ENCODE results near the gene SFRP2. TPM values are rescaled to one million over a fixed set of nuclear protein-coding genes. Genes with fewer than 3 reads are reported as not detected.
A peak's percentile ranks its signal among the peaks of the same experiment; 100 is the strongest.

SFRP2 gene
- total and polyA plus RNA-seq, 3 experiments from 2014 or later, result 0.11 TPM; not detected in 2

DNA sequence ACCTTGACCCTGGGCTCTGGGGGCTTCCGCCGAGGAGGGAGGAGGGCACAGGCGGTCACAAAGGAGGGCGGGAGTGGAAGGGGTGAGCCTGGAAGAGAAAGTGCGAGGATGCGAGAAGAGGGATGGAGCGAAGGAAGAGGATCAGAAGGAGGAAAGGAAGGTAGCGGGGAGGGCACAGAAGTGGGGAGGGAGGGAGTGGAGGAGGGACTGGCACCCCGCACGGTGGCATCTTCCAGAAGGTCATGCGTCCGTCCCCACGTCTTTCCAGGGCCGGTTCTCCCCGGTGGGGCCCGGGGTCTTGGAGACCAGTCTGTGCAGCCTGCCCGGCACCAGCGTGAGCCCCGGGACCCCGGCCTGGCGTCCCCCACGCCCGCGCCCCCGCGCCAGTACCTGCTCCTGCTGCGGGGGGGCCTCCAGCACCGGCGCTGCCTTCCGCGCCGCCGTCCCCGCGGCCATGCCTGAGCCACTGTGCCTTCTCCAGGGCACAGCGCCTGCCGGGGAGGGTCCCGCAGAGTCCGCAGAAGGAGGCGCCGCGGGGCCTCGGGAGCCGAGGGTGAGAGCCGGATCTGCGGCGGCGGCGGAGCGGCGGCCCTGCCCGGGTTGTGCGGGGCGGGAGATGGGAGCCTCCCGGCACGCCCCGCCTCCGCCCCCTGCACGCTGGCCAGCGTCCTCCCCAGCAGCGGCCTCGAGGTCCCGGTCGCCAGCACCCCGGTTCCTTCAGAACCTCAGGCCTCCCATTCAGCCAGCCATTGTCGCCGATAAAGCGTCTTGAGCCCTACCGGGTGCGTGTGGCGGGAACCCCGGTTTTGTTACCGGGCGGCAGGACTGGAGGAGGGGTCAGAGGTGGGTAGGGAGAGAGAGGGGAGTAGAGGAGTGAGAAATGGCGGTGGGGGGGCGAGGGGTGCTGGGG lies 29.2 kb downstream of the SFRP2 start, which contains the start of gene RNF175:
Gene RNF175, minus strand, starts transcription at position 618 of the 910 bp plus-strand sequence. Its CDS starts 162 bp downstream, at position 456.
- H3K27me3 ChIP-seq (ENCODE audit: insufficient read depth, low read length, poor library complexity, severe bottlenecking), result peaks cover 6% of the 10 kb centered on the region
- peaks cover 24% of the 10 kb centered on the region for H3K4me1 ChIP-seq (ENCODE audit: insufficient read depth, low read length)
- H3K36me3 ChIP-seq (ENCODE audit: insufficient read depth, low read length), result no peaks in the 10 kb centered on the region
- Mint-ChIP-seq H3K27ac (no peak within 1 kb of the TSS), H3K4me1 (peaks cover 0 to 4% (median 0%) of the 10 kb centered on the region in 3 donors), H3K36me3 (peaks cover 0 to 3% (median 2%) of the 10 kb centered on the region in 3 donors), H3K27me3 (peaks cover 36 to 57% of the 10 kb centered on the region in 2 donors), H3K9me3 (peaks cover 0 to 4% (median 2%) of the 10 kb centered on the region in 5 donors), H3K4me3 (peak within 1 kb of the TSS in 6 of 7 donors; percentile 10 to 61 (median 38))
- H3K4me3 ChIP-seq (ENCODE audit: low read length), result peak within 1 kb of the TSS; percentile 26
- ChIA-PET POLR2A (no interaction called here), CTCF (no interaction called here)
- no peak within 1 kb of the TSS for H3K27ac ChIP-seq (ENCODE audit: low read depth, low read length)
- DNase-seq, result peak in 1 of 5 donors; percentile 19
- no peaks in the 10 kb centered on the region for H3K9me3 ChIP-seq (ENCODE audit: low read length)

DNA sequence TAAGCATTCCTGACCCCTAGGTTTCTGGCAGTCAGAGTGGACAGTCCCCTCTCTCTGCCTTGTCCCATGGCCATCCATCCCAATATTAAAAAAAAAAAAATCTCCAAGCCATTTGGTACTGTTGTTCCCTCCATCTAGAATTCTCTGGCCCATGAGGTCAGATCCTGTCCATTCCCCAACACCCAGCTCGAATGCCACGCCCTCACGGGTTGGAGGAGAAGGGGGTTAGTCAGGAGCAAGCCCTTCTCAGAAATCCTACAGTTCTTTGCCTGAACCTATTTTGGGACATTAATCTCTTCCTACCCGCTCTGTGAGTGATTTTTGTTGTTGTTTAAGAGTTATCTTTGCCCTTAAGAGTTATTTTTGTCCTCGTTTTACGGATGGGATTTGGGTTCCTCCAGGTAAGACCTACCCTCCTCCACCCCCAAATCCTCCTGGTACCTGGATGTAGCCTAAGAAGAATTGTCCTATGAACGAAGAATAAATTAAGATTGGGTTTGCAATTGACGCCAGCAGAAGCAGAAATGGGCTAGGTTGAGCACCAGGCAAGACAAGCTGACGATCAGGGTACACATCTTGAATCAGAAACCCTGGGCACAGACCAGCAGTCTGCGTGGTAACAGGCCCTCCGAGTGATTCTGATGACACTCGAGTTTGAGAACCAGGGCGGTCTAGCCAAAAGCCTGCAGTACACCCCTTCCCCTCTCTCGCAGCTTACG lies 30.0 kb downstream of the SFRP2 start:
- peaks cover 26% of the 10 kb centered on the region for H3K4me1 ChIP-seq (ENCODE audit: insufficient read depth, low read length)
- DNase-seq, result no peak
- H3K4me1 Mint-ChIP-seq, result peaks cover 0 to 4% (median 0%) of the 10 kb centered on the region in 3 donors
- no peak overlapping the region for H3K27ac ChIP-seq (ENCODE audit: low read depth, low read length)
- POLR2A ChIA-PET, result no interaction called here
- H3K27me3 ChIP-seq (ENCODE audit: insufficient read depth, low read length, poor library complexity, severe bottlenecking), result peaks cover 6% of the 10 kb centered on the region
- H3K36me3 ChIP-seq (ENCODE audit: insufficient read depth, low read length), result no peaks in the 10 kb centered on the region
- peaks cover 36 to 56% of the 10 kb centered on the region in 2 donors for H3K27me3 Mint-ChIP-seq
- CTCF ChIA-PET, result no interaction called here
- H3K4me3 Mint-ChIP-seq, result peak overlapping the region in 4 of 7 donors; percentile 27 to 61 (median 48)
- no peak overlapping the region for H3K27ac Mint-ChIP-seq
- peaks cover 0 to 3% (median 0%) of the 10 kb centered on the region in 3 donors for H3K36me3 Mint-ChIP-seq
- H3K9me3 ChIP-seq (ENCODE audit: low read length), result no peaks in the 10 kb centered on the region
- H3K9me3 Mint-ChIP-seq, result peaks cover 0 to 4% (median 2%) of the 10 kb centered on the region in 5 donors
- H3K4me3 ChIP-seq (ENCODE audit: low read length), result peak overlapping the region; percentile 26

DNA sequence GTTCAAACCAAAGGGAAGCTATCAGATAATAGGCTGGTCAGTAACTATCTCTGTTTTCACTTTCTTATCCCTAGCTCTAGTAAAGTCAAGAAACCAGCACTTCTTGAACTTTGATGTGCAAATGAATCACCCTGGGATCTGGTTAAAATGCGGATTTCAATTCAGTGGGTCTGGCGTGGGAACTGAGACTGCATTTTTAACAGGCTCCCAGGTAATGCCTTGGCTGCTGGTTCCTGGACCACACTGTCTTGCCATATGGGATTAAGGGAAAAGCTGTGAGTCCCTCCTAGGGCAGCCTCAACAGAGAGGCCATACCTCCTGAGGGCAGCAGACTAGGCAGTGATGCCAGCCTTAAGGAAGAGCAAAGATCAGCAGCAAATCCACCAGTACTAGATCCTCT lies 30.7 kb downstream of the SFRP2 start:
- ChIA-PET POLR2A (no interaction called here), CTCF (no interaction called here)
- Histone ChIP-seq H3K9me3 (ENCODE audit: low read length) (no peaks in the 10 kb centered on the region), H3K27me3 (ENCODE audit: insufficient read depth, low read length, poor library complexity, severe bottlenecking) (peaks cover 6% of the 10 kb centered on the region), H3K27ac (ENCODE audit: low read depth, low read length) (no peak overlapping the region), H3K4me3 (ENCODE audit: low read length) (no peak overlapping the region), H3K4me1 (ENCODE audit: insufficient read depth, low read length) (peaks cover 26% of the 10 kb centered on the region), H3K36me3 (ENCODE audit: insufficient read depth, low read length) (no peaks in the 10 kb centered on the region)
- no peak overlapping the region for H3K4me3 Mint-ChIP-seq
- H3K27me3 Mint-ChIP-seq, result peaks cover 33 to 50% of the 10 kb centered on the region in 2 donors
- H3K27ac Mint-ChIP-seq, result peak overlapping the region in 1 of 8 donors; percentile 51
- H3K9me3 Mint-ChIP-seq, result no peaks in the 10 kb centered on the region
- H3K36me3 Mint-ChIP-seq, result peaks cover 0 to 3% (median 0%) of the 10 kb centered on the region in 3 donors
- DNase-seq, result no peak
- peaks cover 0 to 4% (median 0%) of the 10 kb centered on the region in 3 donors for H3K4me1 Mint-ChIP-seq

GRCh38 chr4:153757407-153757806 lies 31.5 kb downstream of the SFRP2 start:
- peaks cover 0 to 4% (median 0%) of the 10 kb centered on the region in 3 donors for H3K4me1 Mint-ChIP-seq
- Histone ChIP-seq H3K9me3 (ENCODE audit: low read length) (no peaks in the 10 kb centered on the region), H3K4me1 (ENCODE audit: insufficient read depth, low read length) (peaks cover 26% of the 10 kb centered on the region), H3K4me3 (ENCODE audit: low read length) (no peak overlapping the region), H3K27me3 (ENCODE audit: insufficient read depth, low read length, poor library complexity, severe bottlenecking) (peaks cover 6% of the 10 kb centered on the region), H3K27ac (ENCODE audit: low read depth, low read length) (no peak overlapping the region), H3K36me3 (ENCODE audit: insufficient read depth, low read length) (no peaks in the 10 kb centered on the region)
- no peak overlapping the region for H3K4me3 Mint-ChIP-seq
- POLR2A ChIA-PET, result no interaction called here
- peaks cover 33 to 51% of the 10 kb centered on the region in 2 donors for H3K27me3 Mint-ChIP-seq
- CTCF ChIA-PET, result no interaction called here
- no peaks in the 10 kb centered on the region for H3K9me3 Mint-ChIP-seq
- H3K36me3 Mint-ChIP-seq, result peaks cover 0 to 3% (median 0%) of the 10 kb centered on the region in 3 donors
- H3K27ac Mint-ChIP-seq, result no peak overlapping the region
- DNase-seq, result no peak

DNA sequence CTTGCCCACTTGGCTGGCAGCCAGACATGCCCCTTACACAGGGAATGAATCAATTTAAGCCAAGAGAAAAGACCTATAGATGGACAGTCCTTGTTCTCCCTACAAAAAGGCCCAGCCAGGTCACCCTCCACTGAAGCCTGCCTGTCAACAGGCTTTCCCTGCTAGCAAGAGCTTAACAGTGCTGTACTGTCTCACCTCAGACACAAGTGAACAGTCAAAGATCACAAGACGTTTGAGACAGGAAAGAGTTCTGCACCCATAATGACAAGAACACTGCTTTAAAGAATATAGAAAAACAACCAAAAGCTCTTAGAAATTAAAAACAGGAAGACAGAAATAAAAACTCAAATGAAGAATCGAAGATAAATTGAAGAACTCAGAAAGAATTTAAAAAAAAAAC lies 33.7 kb downstream of the SFRP2 start:
- H3K4me3 ChIP-seq (ENCODE audit: low read length), result no peak overlapping the region
- H3K27me3 ChIP-seq (ENCODE audit: insufficient read depth, low read length, poor library complexity, severe bottlenecking), result no peaks in the 10 kb centered on the region
- peaks cover 17 to 48% of the 10 kb centered on the region in 2 donors for H3K27me3 Mint-ChIP-seq
- no peak overlapping the region for H3K27ac Mint-ChIP-seq
- no peak overlapping the region for H3K27ac ChIP-seq (ENCODE audit: low read depth, low read length)
- POLR2A ChIA-PET, result no interaction called here
- H3K36me3 ChIP-seq (ENCODE audit: insufficient read depth, low read length), result no peaks in the 10 kb centered on the region
- no peaks in the 10 kb centered on the region for H3K9me3 ChIP-seq (ENCODE audit: low read length)
- H3K36me3 Mint-ChIP-seq, result no peaks in the 10 kb centered on the region
- peak in 1 of 5 donors; percentile 32 for DNase-seq
- peaks cover 21% of the 10 kb centered on the region for H3K4me1 ChIP-seq (ENCODE audit: insufficient read depth, low read length)
- peaks cover 0 to 4% (median 0%) of the 10 kb centered on the region in 3 donors for H3K4me1 Mint-ChIP-seq
- CTCF ChIA-PET, result no interaction called here
- H3K9me3 Mint-ChIP-seq, result no peaks in the 10 kb centered on the region
- no peak overlapping the region for H3K4me3 Mint-ChIP-seq

GRCh38 chr4:153750197-153750817 lies 38.6 kb downstream of the SFRP2 start:
- Histone ChIP-seq H3K27me3 (ENCODE audit: insufficient read depth, low read length, poor library complexity, severe bottlenecking) (no peaks in the 10 kb centered on the region), H3K36me3 (ENCODE audit: insufficient read depth, low read length) (no peaks in the 10 kb centered on the region), H3K27ac (ENCODE audit: low read depth, low read length) (no peak overlapping the region), H3K4me1 (ENCODE audit: insufficient read depth, low read length) (peaks cover 8% of the 10 kb centered on the region), H3K4me3 (ENCODE audit: low read length) (no peak overlapping the region), H3K9me3 (ENCODE audit: low read length) (no peaks in the 10 kb centered on the region)
- no peaks in the 10 kb centered on the region for H3K36me3 Mint-ChIP-seq
- no peaks in the 10 kb centered on the region for H3K9me3 Mint-ChIP-seq
- H3K4me1 Mint-ChIP-seq, result no peaks in the 10 kb centered on the region
- peak; percentile 12 to 59 (median 33) for DNase-seq
- H3K27me3 Mint-ChIP-seq, result peaks cover under 1 to 23% of the 10 kb centered on the region in 2 donors
- CTCF ChIA-PET, result interaction anchor here (1.1 to 2.0 kb wide), 4 partner anchors 14 to 36 kb away, joined by 3 to 4 read pairs (median 3); no protein-coding TSS in a partner anchor
- H3K27ac Mint-ChIP-seq, result no peak overlapping the region
- POLR2A ChIA-PET, result no interaction called here
- H3K4me3 Mint-ChIP-seq, result no peak overlapping the region

GRCh38 chr4:153748378-153748777 lies 40.5 kb downstream of the SFRP2 start:
- no peaks in the 10 kb centered on the region for H3K9me3 Mint-ChIP-seq
- CTCF ChIA-PET, result interaction anchor here (1.1 to 2.0 kb wide), 2 partner anchors 15 to 16 kb away, joined by 4 read pairs; no protein-coding TSS in a partner anchor
- H3K27ac ChIP-seq (ENCODE audit: low read depth, low read length), result no peak overlapping the region
- peaks cover 0 to 23% of the 10 kb centered on the region in 2 donors for H3K27me3 Mint-ChIP-seq
- no peak overlapping the region for H3K27ac Mint-ChIP-seq
- POLR2A ChIA-PET, result no interaction called here
- H3K4me1 Mint-ChIP-seq, result no peaks in the 10 kb centered on the region
- no peak overlapping the region for H3K4me3 ChIP-seq (ENCODE audit: low read length)
- no peak overlapping the region for H3K4me3 Mint-ChIP-seq
- no peaks in the 10 kb centered on the region for H3K9me3 ChIP-seq (ENCODE audit: low read length)
- H3K36me3 ChIP-seq (ENCODE audit: insufficient read depth, low read length), result no peaks in the 10 kb centered on the region
- DNase-seq, result no peak
- H3K27me3 ChIP-seq (ENCODE audit: insufficient read depth, low read length, poor library complexity, severe bottlenecking), result no peaks in the 10 kb centered on the region
- H3K4me1 ChIP-seq (ENCODE audit: insufficient read depth, low read length), result no peaks in the 10 kb centered on the region
- H3K36me3 Mint-ChIP-seq, result no peaks in the 10 kb centered on the region

All from CD8-positive, alpha-beta memory T cell (primary cell).